Measurements from ENCODE around the gene C10orf71.

Gene C10orf71

DNA sequence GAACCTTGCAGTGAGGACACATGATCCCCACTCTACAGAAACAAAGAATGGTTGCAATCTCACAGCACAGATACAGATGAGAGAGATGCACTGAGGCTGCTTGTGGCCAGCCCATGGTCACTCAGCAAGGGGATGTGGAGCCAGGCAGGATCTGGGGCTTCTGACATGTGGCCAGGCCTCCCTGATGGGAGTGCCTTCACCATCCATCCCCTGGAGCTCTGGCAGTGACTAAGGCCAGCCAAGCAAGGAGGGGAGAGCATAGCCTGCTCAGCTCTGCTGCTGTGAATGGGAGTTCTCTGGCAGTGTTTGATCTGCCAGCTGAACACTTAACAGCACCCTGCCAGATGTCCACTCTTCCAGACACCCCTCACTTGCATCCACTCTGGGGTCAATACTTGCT, 19.8 kb downstream of the C10orf71 start:
- DNase-seq = no peak

GRCh38 chr10:49319206-49319605, 20.2 kb downstream of the C10orf71 start:
- no peak for DNase-seq

- no peak for DNase-seq
These were observed 21.2 kb downstream of the C10orf71 start for GRCh38 chr10:49320191-49320590.

DNA sequence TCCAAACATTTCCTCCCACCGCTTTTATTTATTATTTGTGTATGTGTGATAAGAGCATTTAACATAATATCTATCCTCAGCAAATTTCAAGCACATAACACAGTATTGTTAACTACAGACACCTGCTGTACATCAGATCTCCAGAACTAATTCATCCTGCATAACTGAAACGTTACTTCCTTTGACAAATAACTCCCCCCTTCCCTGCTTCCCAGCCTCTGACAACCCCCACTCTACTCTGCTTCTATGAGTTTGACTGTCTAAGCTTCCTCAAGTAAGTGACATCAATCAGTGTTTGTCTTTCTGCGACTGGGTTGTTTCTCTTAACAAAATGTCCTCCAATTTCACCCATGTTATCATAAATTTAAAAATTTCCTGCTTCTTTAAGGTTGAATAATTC, 22.1 kb downstream of the C10orf71 start:
- no peak for DNase-seq

GRCh38 chr10:49322371-49323170, 23.6 kb downstream of the C10orf71 start:
- no peak for DNase-seq

DNA sequence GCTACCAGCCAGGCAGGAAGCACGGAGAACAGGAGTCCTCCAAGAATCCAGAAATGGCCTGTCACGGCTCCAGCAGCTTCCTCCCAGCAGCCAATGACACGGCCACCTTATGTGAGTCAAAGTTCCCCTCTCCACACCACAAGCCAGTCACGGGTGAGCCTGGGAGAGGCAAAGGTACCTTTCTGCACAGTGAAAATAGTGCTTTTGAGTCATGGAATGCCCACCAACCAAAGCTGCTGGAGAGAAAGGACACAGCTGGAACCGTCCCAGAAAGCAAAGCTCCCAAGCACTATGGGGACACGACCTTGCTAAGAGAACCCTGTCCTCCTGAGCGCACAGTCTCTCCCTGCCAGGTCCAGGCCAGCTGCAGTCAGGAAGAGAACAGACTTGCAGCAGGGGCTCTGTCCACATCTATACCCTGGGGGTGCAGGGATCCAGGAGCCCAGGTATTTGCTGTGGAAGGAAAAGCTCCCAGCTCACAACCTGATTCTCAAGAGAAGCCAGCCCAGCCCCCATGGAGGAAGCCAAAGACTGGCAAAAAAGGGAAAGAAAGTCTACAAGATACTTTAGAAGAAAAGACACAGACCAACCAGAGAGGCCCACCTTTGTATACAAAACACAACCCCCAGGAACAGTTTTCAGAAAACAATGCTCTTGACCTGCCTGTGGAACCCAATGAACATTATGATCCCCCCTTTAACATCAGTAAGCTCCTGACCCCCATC, 24.4 kb downstream of the C10orf71 start:
- no peak for DNase-seq

DNA sequence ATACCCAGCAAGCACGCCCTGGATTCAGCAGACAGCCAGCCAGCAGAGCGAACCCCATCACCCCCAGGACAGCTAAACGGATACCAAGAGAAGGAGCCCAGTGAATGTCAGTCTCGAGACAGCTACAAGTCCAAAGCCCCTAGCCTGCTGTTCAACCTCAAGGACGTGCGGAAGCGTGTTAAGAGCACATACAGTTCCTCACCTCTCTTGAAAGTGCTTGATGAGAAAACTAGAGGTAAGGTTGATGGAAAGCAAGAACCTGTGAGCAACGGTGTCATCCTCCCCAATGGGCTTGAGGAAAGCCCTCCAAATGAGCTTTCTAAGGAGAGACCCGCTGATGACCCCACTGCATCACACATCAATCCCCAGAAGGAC, 24.9 kb downstream of the C10orf71 start:
- DNase-seq = no peak

GRCh38 chr10:49324711-49325110, 25.7 kb downstream of the C10orf71 start:
- DNase-seq = no peak

DNA sequence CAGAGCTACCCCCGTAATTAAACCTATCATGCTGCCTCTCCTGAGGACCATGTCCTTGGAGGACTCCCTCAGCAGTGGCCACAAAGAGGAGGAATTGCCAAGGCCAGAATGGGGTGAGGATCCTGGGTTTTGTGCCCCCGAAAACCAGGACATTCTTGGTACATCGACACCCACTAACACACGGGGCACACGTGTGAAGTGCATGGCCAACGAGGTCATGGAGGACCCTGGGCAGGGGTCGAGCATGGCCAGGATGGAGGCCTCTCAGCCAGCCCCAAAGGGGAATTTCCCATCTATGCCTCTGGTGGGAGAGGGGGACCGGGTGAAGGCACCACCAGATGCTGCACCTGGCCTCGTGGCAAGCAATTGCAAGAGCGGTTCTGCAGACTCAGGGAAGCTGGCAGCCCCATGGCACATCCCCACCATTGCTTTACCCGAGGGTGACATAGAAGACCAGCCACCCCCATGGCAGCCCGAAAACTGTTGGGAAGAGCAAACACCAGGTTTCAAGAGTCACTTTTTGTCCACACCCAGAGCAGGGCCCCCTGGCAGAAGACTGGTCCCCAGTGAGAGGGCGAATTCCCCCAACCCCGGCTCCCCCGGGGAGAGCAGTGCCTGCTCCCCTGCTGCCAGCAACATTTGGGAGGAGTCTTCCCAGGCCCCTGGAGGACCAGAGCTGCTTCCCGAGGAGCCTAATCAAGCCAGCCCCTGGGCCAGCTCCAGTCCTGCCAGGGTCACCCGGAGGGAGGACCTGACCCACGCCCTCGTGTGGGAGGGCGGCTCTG, 26.4 kb downstream of the C10orf71 start:
- DNase-seq = no peak

DNA sequence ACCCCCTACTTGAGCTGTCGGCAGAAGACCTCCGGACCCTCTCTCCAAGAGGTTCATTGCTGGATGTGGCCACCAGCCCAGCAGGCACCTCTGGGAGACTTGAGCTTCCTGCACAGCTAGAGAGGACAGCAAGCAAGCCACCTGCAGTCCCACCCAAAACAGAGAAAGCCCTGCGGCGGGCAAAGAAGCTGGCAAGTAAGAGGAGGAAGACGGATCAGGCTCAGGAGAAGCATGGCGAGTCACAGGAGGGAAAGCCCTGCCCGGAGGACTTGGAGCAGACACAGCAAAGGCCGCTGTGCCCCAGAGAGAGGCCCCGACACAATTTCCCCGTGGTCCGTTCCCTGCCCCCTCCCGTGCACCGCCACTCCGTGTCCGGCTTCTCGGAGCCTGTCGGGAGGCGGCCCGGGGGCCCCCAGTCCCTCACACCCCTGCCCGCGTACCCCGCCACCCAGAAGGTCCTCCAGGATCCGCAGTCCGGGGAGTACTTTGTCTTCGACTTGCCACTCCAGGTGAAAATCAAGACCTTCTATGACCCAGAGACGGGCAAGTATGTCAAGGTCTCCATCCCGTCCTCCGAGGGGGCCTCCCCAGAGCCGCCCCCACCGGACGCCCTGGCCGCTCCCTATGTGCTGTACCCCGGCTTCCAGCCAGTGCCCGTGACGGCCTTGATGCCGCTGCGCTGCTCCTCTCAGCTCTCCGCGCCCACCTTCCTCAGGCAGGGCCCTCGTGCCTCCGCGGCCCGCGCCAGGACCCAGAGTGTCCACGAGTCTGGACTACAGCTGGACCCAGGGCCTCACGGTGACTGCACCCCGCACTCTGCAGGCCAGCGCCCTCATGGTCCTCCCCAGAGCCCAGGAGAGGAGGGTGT, 27.2 kb downstream of the C10orf71 start:
- no peak for DNase-seq

DNA sequence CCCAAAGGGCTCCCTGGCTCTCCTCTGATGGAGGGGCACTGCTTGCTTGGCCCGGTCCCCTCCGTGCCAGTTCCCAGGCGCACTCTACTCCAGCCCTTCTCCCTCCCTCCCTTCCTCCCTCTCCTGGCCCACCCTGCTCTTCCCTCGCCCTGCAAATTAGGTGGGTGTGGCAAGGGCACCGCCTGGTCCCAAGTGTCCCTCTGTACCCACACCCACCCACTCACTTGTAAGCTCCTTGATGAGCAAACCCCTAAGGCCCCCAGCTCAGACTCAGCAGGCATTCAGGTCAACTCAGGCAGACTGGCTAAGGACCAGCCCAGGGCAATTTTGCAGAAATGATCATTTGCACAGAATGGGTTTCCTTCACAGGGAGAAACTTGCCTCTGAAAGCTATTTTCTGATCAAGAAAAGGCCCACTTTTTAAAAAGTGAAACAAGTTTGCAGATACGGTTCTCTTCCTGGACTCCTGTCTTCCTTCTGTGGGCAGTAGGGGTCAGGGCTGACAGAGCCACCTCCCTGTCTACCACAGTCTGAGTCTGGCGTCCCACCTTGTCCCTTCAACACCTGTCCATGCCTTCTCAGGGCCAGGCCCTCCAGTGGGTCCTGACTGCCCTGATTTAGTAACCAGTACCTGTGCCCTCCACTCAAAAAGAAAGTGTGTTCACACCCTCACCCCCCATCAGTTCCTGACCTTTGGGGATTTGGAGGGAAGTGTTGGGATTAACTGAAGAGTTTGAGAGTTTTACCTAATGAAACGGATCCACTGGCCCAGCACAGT, 28.3 kb downstream of the C10orf71 start:
- no peak for DNase-seq

DNA sequence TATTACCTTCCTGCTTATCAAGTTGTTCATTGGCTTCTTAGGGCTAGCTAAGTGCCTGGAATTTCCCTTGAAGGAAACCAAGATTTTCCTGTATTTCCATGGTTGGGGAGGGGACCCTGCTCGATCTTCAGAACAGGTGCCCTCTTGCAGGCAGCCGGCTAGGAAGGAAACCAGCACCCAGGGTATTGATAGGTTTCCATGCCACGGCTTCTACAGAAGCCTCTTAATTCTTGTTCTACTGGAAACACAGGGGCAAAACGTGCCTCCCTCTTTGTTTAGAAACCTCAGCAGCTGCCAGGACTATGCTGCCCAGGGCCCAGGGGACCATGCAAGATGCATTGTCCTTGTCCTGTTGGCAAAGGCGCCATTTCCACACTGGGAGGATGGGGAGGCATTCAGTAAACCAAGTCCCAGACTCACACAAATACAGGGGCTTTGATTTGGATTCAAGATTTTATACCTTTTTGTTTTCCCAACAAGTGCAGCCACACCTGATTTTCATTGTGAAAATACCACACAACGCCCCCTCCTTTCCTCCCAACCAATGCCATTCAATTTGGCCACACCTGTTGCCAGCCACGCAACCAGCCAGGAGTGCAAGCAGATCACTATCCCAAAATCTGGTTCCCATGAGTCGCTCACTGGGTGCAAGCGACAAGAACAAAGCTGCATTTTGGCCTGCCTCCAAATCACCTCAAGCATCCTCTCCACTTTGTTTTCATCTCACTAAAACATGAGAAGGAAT, 29.6 kb downstream of the C10orf71 start:
- DNase-seq = no peak

- no peak for DNase-seq
These were observed 30.2 kb downstream of the C10orf71 start for GRCh38 chr10:49329146-49329505.

DNA sequence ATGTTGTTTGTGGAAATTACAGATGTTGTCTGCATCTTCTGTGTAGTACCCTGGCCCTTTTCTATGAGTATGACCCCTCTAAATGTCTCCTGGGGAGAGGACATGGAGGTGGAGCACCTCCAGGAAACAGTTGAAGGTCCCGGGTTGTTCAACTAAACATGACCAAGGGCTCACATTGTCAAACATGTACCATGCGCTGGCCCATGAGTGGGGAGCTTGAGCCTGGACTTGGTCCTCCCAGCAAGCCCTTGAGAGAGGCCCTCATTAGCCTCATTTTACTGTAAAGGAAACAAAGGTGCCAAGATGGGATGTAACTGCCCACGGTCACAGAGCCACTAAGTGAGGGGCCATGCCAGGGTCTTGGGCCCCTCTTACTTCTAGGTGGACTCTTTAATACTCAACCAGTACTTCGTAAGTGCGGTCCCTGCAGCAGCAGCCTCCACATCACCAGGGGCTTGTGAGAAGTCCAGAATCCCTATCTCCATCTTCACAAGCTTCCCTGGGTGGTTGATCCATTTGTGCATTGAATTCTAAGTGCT, 31.2 kb downstream of the C10orf71 start:
- no peak for DNase-seq

DNA sequence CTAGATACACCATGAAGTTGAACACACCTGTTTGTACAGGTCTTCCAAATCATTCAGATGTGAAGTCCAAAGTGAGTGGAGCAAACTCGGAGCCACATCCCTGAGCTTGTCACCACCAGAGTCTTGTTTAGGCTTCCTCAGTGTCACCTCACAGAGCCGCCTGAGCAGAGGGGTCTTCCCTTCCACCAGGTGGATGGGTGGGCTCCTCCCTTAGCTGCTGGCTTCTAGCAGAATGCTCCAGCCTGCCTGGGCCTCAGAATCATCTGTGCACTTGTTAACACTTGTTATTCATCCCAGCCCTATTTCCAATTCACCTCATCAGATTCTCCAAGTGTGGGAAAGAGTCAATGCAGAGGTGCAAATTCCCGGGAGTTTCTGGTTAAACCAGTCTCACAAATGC, 32.5 kb downstream of the C10orf71 start:
- DNase-seq = no peak

DNA sequence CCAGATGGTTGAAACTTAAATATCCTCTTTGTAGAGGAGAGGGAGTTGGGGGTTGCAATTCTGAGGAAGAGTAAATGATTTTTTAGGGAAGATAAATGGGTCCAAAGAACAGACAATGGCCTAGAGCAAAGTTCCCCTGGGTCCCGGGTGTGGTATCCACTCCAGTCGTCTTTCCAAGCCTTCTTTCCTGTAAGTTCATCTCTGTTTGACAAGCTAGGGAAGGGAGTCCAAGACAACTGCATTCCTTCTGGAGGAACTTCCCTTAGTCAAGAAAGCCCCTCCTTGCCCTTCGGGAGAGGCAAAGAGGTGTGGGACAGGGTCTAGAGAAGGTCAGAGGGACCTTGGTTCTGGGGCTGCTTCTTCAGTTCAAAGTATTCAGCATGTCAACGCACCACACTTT, 33.4 kb downstream of the C10orf71 start:
- DNase-seq = no peak

GRCh38 chr10:49332768-49333167, 33.8 kb downstream of the C10orf71 start:
- no peak for DNase-seq

- DNase-seq = no peak
These were observed 34.2 kb downstream of the C10orf71 start for GRCh38 chr10:49333192-49333591.

DNA sequence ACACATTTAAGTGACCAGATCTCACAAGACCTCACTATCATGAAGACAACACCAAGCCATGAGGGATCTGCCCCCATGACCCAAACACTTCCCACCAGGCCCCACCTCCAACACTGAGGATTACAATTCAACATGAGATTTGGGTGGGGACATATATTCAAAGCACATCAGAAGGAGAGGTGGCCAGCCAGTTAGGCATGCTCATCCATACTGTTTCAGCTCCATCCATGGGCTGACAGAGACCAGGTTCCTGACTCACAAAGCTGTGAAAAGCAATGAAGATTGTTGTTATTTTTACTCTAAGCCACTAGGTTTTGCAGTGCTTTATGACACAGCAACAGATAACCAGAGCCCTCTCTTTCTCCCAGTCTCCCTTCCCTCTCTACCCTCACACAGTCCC, 36.0 kb downstream of the C10orf71 start:
- no peak for DNase-seq

DNA sequence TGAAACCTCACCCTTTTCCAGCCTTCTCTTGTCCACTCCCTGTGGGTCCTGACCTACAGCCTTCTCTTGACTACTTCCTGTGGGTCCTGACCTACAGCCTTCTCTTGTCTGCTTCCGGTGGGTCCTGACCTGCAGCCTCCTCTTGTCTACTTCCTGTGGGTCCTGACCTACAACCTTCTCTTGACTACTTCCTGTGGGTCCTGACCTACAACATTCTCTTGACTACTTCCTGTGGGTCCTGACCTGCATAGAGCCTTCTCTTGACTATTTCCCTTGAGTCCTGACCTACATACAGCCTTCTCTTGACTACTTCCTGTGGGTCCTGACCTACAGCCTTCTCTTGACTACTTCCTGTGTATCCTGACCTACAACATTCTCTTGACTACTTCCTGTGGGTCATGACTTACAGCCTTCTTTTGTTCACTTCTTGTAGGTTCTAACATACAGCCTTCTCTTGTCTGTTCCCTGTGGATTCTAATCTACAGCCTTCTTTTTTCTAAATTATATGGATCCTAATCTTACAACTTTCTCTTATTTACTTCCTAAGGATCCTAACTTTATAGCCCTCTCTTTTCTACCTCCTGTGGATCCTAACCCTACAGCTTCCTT, 36.5 kb downstream of the C10orf71 start:
- DNase-seq = no peak

DNA sequence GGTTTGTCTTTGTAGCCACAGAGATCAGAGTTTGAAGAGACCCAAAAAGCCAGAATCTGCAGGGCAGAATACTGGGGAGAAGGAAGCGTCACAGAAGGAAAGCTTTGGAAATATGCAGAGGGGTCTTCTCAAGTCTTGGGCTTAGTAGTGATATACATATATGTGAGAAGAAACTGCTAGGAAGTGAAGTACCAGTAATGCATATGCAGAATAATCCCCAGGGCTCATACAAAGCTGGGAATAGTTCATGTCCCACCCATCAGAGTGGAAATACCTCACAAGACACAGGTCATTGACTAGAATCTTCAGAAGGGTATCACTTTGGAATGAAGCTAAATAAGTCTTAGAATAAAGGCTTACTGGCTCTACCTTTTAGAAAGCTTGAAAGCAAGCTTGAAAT, 39.6 kb downstream of the C10orf71 start:
- DNase-seq = no peak
